SH-SY5Y (cell line): ENCODE measurements around the gene GARIN6.

Source experiments
- GATA2 ChIP-seq: IDR thresholded peaks from 2 replicates; pipeline ENCODE4 v1.6.1; 2011; ENCODE audit warnings: mild to moderate bottlenecking, low read depth, low read length
- GATA3 ChIP-seq: IDR thresholded peaks from 2 replicates; pipeline ENCODE4 v1.6.1; 2011; ENCODE audit warnings: low read depth, mild to moderate bottlenecking, low read length, moderate library complexity

GRCh38 chr12:99695050-99695449 is 47.5 kb downstream of the GARIN6 start:
- TF ChIP-seq GATA3 (no peak), GATA2 (no peak)
